ENCODE data around the gene FBXL19. TPM values are rescaled to one million over a fixed set of nuclear protein-coding genes. Genes with fewer than 3 reads are reported as not detected.

The FBXL19 gene
- total and polyA plus RNA-seq, 2 of the 13 experiments (the other 11 are each of a cell fraction or from before 2014, with no cell fraction given): 6.0 to 13.7 TPM

DNA sequence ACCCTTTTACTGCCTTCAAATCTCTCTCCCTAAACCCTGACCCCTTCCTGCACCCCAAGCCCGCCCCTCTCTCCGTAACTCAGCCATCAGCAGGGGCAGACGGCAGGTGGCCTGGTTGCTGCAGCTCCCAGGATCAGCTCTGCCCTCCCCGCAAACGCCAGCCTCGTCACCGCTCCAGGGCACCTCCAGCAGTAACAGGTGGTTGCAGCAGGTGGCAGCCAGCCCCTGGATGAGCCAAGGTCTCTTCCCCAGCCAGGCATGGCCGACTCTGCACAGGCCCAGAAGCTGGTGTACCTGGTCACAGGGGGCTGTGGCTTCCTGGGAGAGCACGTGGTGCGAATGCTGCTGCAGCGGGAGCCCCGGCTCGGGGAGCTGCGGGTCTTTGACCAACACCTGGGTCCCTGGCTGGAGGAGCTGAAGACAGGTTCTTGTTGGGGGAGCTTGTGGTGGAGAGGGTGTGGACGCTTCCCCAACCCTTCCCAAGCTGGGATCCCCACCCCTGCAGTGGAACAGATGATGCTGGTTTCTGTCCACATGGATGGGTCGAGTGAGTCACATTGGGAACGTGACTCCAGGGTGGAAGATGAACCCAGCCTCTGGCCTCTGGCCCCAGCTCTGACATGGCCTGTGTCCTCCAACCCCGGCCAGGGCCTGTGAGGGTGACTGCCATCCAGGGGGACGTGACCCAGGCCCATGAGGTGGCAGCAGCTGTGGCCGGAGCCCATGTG is 62.2 kb downstream of the FBXL19 start (continued):
- TF ChIP-seq, protein P1, sequence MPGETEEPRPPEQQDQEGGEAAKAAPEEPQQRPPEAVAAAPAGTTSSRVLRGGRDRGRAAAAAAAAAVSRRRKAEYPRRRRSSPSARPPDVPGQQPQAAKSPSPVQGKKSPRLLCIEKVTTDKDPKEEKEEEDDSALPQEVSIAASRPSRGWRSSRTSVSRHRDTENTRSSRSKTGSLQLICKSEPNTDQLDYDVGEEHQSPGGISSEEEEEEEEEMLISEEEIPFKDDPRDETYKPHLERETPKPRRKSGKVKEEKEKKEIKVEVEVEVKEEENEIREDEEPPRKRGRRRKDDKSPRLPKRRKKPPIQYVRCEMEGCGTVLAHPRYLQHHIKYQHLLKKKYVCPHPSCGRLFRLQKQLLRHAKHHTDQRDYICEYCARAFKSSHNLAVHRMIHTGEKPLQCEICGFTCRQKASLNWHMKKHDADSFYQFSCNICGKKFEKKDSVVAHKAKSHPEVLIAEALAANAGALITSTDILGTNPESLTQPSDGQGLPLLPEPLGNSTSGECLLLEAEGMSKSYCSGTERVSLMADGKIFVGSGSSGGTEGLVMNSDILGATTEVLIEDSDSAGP (CRISPR knock-in tag; IDR thresholded peaks at IDR 0.05; ENCODE audit: borderline replicate concordance): peak; percentile 77
- TF ChIP-seq HNRNPLL (IDR thresholded peaks at IDR 0.05; ENCODE audit: low read depth, low read length, poor library complexity, severe bottlenecking): peak; percentile 44
- no peak; the same call in 1 of the 2 replicates for TF ChIP-seq ZHX2 (IDR thresholded peaks at IDR 0.05; ENCODE audit: low read depth)
- no peak for TF ChIP-seq ZHX2 (CRISPR knock-in tag; IDR thresholded peaks at IDR 0.05; ENCODE audit: borderline replicate concordance)
- no peak for TF ChIP-seq ZNF460 (CRISPR knock-in tag; IDR thresholded peaks at IDR 0.05; ENCODE audit: borderline replicate concordance)
- TF ChIP-seq HMG20A (CRISPR knock-in tag; IDR thresholded peaks at IDR 0.05; ENCODE audit: borderline replicate concordance): no peak
- TF ChIP-seq, protein P2, sequence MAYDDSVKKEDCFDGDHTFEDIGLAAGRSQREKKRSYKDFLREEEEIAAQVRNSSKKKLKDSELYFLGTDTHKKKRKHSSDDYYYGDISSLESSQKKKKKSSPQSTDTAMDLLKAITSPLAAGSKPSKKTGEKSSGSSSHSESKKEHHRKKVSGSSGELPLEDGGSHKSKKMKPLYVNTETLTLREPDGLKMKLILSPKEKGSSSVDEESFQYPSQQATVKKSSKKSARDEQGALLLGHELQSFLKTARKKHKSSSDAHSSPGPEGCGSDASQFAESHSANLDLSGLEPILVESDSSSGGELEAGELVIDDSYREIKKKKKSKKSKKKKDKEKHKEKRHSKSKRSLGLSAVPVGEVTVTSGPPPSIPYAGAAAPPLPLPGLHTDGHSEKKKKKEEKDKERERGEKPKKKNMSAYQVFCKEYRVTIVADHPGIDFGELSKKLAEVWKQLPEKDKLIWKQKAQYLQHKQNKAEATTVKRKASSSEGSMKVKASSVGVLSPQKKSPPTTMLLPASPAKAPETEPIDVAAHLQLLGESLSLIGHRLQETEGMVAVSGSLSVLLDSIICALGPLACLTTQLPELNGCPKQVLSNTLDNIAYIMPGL (CRISPR knock-in tag; IDR thresholded peaks at IDR 0.05; ENCODE audit: borderline replicate concordance in 1 of 2, low read depth in 1 of 2): peak; percentile 90 to 95
- peak; percentile 73 for TF ChIP-seq PCBP2 (optimal IDR thresholded peaks at IDR 0.05; ENCODE audit: low read depth, low read length, poor library complexity, severe bottlenecking)
- no peak for TF ChIP-seq KAT2B (IDR thresholded peaks at IDR 0.05; ENCODE audit: borderline replicate concordance, low read depth, low read length)
- 0 out of 2 replicates have a peak, but pooled peaks have one; percentile 60 for TF ChIP-seq JUNB (CRISPR knock-in tag; IDR thresholded peaks at IDR 0.05; ENCODE audit: borderline replicate concordance)
- TF ChIP-seq NFIB (CRISPR knock-in tag; IDR thresholded peaks at IDR 0.05; ENCODE audit: borderline replicate concordance): no peak
- no peak for TF ChIP-seq HDAC6 (IDR thresholded peaks at IDR 0.05; ENCODE audit: low read depth, low read length)
- TF ChIP-seq NPAS2 (CRISPR knock-in tag; IDR thresholded peaks at IDR 0.05; ENCODE audit: borderline replicate concordance): no peak
- TF ChIP-seq SATB2 (CRISPR knock-in tag; IDR thresholded peaks at IDR 0.05): no peak
- peak; percentile 65; the same call in 1 of the 2 replicates for TF ChIP-seq ZNF616 (CRISPR knock-in tag; IDR thresholded peaks at IDR 0.05; ENCODE audit: low read depth)
- TF ChIP-seq ZBTB25 (CRISPR knock-in tag; IDR thresholded peaks at IDR 0.05): 0 out of 2 replicates have a peak, but pooled peaks have one; percentile 12
- peak; percentile 16; the same call in 1 of the 2 replicates for TF ChIP-seq BCL6 (CRISPR knock-in tag; IDR thresholded peaks at IDR 0.05)
- TF ChIP-seq NFKB2 (CRISPR knock-in tag; IDR thresholded peaks at IDR 0.05; ENCODE audit: borderline replicate concordance): peak; percentile 77; the same call in 1 of the 2 replicates

Measured in HepG2 (cell line).